NCI-H2227 (cell line): ENCODE measurements around the gene ATXN2.
"Not testable (repeated sequence)": the region's sequence is repeated elsewhere in the genome, so short reads cannot be mapped to it uniquely, and the experiment has no call there.

ENCODE experiments used
- DNase-seq: peaks from one replicate; lab custom pipeline; 2025; ENCODE audit not compliant: unreplicated experiment; lab: John Stamatoyannopoulos, UW

The ATXN2 gene

GRCh38 chr12:111598637-111599452 is at the start of gene ATXN2:
Gene ATXN2, minus strand, starts transcription at chr12:111599315. Its CDS starts 281 bp downstream, at chr12:111599034.
- DNase-seq, result peak; percentile 89

- DNase-seq, result no peak
Measured at GRCh38 chr12:111645433-111645832, 46.3 kb upstream of the ATXN2 start.

- no peak for DNase-seq
Measured at GRCh38 chr12:111643427-111643826, 44.3 kb upstream of the ATXN2 start.

- DNase-seq, result no peak
Measured at GRCh38 chr12:111642681-111643426, 43.7 kb upstream of the ATXN2 start.

- DNase-seq, result no peak
Measured at GRCh38 chr12:111640506-111640905, 41.4 kb upstream of the ATXN2 start.

- no peak for DNase-seq
Measured at GRCh38 chr12:111638556-111638955, 39.4 kb upstream of the ATXN2 start.

- DNase-seq, result peak; percentile 20
Measured at GRCh38 chr12:111636209-111636945, 37.3 kb upstream of the ATXN2 start.

GRCh38 chr12:111635524-111635923 is 36.4 kb upstream of the ATXN2 start:
- no peak for DNase-seq

- no peak for DNase-seq
Measured at GRCh38 chr12:111628505-111629260, 29.6 kb upstream of the ATXN2 start.

- DNase-seq, result no peak
Measured at GRCh38 chr12:111626230-111626629, 27.1 kb upstream of the ATXN2 start.

GRCh38 chr12:111624540-111624939 is 25.4 kb upstream of the ATXN2 start:
- DNase-seq, result no peak

- not testable (repeated sequence) for DNase-seq
Measured at GRCh38 chr12:111617841-111618240, 18.7 kb upstream of the ATXN2 start.

- no peak for DNase-seq
Measured at GRCh38 chr12:111616177-111616623, 17.1 kb upstream of the ATXN2 start.

GRCh38 chr12:111607239-111607638 is 8.1 kb upstream of the ATXN2 start:
- peak; percentile 30 for DNase-seq

- no peak for DNase-seq
Measured at GRCh38 chr12:111606767-111607230, 7.7 kb upstream of the ATXN2 start.

GRCh38 chr12:111605911-111606766 is 7.0 kb upstream of the ATXN2 start:
- DNase-seq, result no peak

- not testable (repeated sequence) for DNase-seq
Measured at GRCh38 chr12:111602857-111603256, 3.7 kb upstream of the ATXN2 start.

GRCh38 chr12:111602348-111602747 is 3.2 kb upstream of the ATXN2 start:
- no peak for DNase-seq

GRCh38 chr12:111600986-111601385 is 1.9 kb upstream of the ATXN2 start:
- not testable (repeated sequence) for DNase-seq

GRCh38 chr12:111600205-111600642 is 1.1 kb upstream of the ATXN2 start:
- no peak for DNase-seq
